Mucosa of gallbladder (tissue), 1 donor: ENCODE results near the gene BEND6. TPM values are rescaled to one million over a fixed set of nuclear protein-coding genes. Genes with fewer than 3 reads are reported as not detected.

Source experiments
- DNase-seq: peaks from one replicate; pipeline ENCODE4 v3.0.0-alpha.2; 2020; ENCODE audit warnings: low spot score
- total RNA-seq: library from RNA; stranded (reverse); gene quantifications from one replicate; pipeline ENCODE4 v1.2.1, GENCODE V29; 2021
- donor health status: DM: no; HTN: no; CAD: no.

The BEND6 gene
- total RNA-seq, result 0.95 TPM

GRCh38 chr6:56954403-56955170 is at the start of gene BEND6:
Gene BEND6 (plus strand): TSS chr6:56955107. CDS start chr6:56981811, 26,704 bp downstream.
- peak; percentile 26 for DNase-seq

DNA sequence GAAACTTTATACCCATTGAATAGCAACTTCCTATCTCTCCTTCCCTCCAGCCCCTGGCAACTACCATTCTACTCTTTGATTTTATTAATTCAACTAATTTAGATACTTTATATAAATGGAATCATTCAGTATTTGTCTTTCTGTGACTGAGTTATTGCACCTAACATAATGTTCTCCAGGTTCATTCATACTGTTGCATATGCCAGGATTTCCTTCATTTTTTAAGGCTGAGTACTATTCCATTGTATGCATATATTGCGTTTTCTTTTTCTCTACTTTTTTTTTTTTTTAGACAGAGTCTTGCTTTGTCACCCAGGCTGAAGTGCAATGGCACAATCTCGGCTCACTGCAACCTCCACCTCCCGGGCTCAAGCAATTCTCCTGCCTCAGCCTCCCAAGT is 49.5 kb upstream of the BEND6 start:
- no peak for DNase-seq

DNA sequence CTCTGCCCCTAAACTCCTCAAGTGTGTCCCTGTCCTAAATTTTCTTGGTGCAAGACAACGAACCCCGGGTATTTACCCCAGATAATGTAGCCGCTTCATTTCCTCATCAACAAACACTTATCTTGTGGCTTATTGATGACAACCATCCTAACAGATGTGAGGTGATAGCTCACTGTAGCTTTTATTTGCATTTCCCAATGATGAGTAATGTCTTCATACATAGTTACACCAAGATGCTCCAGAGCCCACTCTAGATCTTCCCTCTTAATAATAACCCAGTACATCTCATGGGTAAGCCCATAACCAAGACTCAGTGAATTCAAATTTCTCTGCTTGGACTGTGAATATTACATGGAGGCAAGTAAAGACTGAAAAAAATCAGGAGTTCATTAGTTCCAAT is 48.2 kb upstream of the BEND6 start:
- DNase-seq, result no peak

- DNase-seq, result no peak
These were observed 45.6 kb upstream of the BEND6 start for GRCh38 chr6:56909115-56909907.

GRCh38 chr6:56911847-56912246 is 43.1 kb upstream of the BEND6 start:
- no peak for DNase-seq

GRCh38 chr6:56913285-56914074 is 41.4 kb upstream of the BEND6 start:
- no peak for DNase-seq

DNA sequence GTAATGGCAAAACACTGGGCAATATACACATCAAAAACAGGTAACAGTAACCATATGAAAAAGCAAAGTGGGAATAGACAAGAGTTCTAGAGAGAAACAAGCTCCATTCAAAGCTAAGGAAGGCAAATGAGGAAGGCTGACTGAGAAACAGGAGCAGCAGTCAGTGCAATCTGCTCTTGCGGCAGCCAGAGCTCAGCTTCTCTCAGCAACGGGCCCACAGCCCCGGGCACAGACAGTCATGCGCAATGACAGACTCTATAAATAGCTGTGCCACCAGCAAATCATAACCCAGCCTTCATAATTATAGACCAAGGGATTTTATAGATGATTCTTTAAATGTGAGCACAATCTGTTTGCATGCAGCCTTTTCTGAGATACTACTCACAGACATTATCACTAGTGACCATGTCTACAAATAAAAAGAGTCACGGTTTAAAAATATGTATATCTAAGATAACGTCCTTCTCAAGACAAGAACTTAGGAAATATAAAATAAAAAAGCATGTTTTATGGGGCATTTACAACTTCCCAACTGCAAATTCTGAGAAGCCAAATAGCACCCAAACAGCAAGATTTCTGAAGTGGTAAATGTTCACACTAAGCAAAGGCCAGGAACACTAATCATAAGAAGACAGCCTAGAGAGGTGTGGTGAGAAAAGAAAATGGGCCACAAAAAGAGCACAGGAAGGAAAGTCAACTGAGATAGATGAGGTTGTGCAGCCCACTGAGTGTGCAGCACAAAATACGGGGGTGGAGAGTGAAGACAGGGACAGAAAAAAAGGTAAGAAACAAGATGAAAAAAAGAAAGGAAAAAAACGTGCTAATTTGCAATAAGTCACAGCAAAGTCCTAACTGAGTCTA is 39.9 kb upstream of the BEND6 start:
- no peak for DNase-seq

DNA sequence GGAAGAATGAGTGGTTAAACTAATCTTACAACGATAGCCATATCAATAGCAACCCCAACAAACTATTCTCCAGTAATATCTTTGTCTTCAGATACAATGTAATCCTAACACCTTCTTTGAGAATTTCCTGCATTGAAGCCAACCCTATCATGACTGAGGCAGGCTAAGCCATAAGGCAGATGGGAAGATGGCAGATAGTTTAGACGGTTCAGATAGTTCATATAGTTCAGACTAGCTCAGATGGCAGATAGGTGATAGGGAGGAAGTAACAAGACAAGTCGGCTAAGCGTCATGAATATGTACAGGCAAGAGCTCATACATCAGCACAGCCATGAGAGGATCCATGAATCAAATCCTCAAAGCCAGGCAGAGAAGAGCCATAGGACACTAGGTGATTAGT is 39.1 kb upstream of the BEND6 start:
- no peak for DNase-seq

- no peak for DNase-seq
These were observed 37.9 kb upstream of the BEND6 start for GRCh38 chr6:56916849-56917551.

GRCh38 chr6:56922645-56923044 is 32.3 kb upstream of the BEND6 start:
- no peak for DNase-seq

DNA sequence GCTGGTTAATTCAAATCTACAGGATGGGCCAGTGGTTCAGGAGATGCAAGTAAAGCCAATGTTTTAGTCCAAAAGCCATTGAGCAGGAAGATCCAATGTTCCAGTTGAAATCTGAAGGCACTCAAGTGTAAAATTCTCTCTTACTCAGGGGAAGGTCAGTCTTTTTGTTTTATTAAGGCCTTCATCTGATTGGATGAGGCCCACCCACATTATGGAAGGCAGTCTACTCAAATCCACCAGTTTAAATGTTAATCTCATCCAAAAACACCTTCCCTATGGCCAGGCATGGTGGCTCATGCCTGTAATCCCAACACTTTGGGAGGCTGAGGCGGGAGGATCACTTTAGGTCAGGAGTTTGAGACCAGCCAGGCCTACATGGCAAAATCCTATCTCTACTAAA is 31.3 kb upstream of the BEND6 start:
- DNase-seq, result no peak

DNA sequence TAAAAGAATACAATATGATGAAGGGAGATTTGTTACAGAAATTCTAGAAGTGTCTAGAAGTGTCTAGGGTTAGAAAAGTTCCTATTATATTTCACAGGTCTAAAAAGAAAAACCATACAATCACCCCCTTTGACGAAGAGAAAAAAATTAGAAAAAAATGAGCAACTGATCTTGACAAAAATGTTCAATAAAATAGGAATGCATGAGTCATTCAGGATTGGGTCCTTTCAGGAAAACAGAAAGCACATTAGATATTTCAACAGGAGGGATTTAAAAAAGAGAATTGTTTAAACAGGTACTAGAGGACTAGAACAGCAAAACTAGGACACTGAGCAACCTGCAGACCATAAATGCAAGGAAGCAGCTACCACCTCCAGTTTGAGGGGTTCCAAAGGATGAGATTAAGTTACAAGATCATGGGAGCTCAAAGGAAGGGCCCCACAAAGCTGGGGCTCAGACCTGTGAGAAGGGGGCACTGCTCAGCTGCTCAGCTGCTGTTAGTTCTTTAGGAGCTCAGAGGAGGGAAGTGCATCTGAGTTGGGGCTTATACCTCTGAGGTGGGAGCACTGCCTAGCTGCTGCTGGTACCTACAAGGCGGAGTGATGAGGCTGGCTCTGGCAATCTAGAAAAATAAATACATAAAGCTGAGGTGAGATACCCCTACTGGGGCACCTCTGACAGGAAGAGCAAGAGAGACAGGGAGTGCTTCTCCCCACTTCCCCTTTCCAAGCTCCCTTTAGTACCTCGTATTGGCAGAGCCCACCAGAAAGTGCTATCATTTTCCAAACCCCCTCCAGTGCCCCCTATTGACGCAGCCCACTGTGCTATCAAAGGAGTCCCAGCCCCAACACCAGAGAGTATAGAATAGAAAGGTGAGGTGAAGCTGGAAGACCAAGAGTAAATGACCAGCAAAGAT is 27.1 kb upstream of the BEND6 start:
- DNase-seq, result no peak

- DNase-seq, result no peak
These were observed 24.1 kb upstream of the BEND6 start for GRCh38 chr6:56930846-56931245.

GRCh38 chr6:56932910-56933477 is 21.9 kb upstream of the BEND6 start:
- DNase-seq, result no peak

DNA sequence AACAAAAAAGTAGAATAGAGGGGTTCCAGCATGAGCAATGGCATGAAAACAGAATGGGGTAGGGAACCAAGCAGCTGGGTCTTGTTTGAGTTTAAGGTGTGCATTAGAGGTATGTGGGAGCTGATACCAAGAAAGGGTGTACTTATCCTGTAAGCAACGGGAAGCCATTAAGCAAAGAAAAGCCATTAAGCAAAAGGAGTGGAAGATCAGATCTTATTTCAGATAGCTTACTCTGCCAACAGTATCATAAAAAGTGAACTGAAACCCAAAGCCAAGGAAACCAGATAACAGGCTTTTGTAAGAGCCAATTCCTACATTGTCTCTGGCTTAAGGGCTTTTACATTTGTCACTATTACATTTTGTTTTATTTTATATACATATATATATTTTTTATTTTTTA is 21.3 kb upstream of the BEND6 start:
- DNase-seq, result no peak

DNA sequence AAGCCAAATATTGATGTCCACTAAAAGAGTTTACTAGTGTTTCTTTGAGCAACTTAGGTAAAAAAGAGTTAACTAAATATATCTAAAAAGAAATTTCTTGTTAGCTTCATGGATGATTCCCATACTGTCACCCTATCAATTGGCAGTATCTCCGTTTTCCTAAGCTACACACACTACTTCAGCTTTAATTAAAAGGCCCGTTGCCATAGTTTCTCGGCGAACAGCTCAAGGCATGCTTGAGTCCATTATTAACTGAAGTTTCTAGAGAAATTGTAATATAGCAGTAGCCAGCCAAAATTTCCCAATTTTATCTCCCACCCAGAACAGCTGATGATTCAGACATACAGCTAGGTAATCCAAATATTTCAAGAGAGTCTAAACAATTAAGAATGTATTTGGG is 20.0 kb upstream of the BEND6 start:
- DNase-seq, result no peak

- DNase-seq, result no peak
These were observed 18.4 kb upstream of the BEND6 start for GRCh38 chr6:56936466-56936865.

- no peak for DNase-seq
These were observed 16.2 kb upstream of the BEND6 start for GRCh38 chr6:56938649-56939191.

DNA sequence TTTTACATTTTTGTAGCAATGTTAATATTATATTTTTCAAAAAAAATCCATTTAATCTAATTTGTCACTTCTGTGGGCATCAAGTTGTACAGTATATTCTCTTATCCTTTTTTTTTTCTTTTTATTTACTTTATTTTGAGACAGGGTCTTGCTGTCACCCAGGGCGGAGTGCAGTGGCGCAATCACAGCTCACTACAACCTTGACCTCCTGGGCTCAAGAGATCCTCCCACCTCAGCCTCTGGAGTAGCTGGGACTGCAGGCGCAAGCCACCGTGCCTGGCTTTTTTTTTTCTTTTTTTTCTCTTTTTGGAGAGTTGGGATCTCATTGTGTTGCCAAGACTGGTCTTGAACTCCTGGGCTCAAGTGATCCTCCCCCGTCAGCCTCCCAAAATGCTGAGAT is 14.4 kb upstream of the BEND6 start:
- no peak for DNase-seq
